HG02759 (cell line): ENCODE results near the gene SLC25A24.
"Not testable (repeated sequence)": the region's sequence is repeated elsewhere in the genome, so short reads cannot be mapped to it uniquely, and the experiment has no call there.

Experiments used
- ATAC-seq: cut with Tn5 transposase; IDR thresholded peaks from one replicate; pipeline ENCODE4 v1.9.1; 2021; ENCODE audit warnings: mild to moderate bottlenecking, moderate library complexity; ENCODE audit not compliant: unreplicated experiment

SLC25A24 gene

DNA sequence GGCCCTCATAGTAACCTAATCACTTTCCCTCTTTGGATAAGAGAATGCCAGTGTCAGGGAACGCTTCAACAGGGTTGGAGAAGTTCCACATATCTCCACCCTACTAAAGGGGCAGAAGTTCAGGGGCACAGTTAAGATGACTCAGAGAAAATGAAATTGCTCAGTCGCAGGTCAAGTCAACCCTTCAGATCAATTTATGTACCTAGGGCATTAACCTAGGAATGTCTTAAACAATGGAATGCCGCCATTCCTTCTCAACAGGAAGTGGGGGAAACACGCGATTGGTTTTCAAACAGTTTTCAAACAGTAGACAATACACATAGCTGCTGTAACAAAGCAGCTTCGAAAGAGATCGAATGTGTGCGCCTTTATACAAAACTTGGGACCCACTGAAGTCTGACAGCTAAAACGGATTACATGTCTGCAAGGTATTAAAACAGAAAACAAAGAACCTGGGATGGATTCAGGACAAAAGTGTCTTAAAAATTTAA lies 897 bp downstream of the SLC25A24 start:
- ATAC-seq, result no peak

DNA sequence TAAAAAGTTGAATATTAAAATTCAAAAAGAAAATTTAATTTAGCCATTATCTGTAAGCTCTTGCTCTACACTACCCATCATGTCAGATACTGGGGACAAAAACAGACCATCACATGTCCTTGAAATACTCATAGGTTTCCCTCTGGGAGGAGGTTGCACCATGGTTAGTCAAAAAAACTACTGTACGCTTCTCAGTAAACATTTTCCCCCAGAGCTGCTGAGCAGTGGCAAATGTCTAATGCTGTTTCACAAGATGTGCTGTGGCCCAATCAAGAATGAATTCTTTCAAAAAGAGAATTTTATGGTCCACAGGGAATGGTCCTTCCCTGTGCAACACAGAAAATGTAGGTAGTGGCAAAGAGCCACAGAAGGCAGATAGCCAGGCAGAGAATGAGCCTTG lies 6.1 kb downstream of the SLC25A24 start:
- no peak for ATAC-seq

DNA sequence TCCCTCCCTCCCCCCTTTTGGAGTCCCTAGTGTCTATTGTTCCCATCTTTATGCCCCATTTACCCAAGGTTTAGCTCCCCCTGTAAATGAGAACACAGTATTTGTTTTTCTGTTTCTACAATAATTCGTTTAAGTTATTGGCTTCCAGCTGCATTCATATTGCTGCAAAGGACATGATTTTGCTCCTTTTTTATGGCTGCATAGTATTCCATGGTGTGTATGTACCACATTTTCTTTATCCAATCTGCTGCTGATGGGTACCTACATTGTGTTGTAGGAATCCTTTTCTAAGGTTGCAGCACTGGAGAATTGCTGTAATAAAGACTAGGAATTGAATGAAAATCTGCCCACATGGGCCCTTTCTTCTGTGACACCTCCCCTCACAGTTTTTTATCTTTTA lies 6.8 kb downstream of the SLC25A24 start:
- ATAC-seq, result no peak

DNA sequence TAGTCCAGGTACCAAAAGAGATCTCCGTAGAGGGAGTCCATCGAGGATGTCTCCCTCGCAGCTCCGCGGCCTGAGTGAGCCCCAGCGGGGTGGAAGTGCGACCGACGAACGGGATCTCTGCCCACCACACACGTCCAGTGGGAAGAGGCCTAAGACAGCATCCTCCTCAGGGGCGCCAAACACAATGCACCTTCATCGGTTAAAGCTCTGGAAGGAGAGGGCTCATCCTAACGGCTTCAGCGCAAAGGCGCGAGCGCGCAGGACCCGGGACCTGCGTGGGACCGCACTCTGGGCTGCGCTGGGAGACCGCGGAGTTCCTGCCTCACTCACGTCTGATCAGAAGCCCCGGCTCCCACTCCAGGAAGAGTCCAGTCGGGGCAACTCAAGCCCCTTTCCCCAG lies 7.6 kb downstream of the SLC25A24 start:
- no peak for ATAC-seq

DNA sequence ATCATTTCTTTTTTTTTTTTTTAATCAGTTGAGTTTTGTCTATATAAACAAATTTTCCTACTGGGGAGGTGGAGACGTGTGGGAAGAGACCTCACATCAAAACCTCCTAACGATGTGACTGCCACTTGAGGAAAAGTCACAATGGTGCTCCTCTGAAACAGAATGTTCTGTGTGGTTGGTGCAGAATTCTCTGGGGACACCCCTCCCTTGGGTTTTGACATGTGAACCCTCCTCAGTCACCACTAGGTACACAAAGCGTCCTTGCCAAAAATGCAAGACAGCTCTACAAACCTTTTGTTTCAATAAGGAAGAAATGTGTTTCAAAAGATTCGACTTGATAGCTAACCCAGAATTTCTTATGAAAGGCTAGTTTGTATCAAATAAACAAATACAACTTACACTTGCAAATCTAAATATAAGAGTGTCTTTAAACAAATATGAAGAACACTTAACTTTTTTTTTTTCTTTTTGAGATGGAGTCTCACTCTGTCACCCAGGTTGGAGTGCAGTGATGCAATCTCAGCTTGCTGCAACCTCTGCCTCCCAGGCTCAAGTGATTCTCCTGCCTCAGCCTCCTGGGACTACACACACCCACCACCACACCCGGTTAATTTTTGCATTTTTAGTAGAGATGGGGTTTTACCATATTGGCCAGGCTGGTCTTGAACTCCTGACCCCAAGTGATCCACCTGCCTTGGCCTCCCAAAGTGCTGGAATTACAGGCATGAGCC lies 9.3 kb downstream of the SLC25A24 start:
- ATAC-seq, result no peak

DNA sequence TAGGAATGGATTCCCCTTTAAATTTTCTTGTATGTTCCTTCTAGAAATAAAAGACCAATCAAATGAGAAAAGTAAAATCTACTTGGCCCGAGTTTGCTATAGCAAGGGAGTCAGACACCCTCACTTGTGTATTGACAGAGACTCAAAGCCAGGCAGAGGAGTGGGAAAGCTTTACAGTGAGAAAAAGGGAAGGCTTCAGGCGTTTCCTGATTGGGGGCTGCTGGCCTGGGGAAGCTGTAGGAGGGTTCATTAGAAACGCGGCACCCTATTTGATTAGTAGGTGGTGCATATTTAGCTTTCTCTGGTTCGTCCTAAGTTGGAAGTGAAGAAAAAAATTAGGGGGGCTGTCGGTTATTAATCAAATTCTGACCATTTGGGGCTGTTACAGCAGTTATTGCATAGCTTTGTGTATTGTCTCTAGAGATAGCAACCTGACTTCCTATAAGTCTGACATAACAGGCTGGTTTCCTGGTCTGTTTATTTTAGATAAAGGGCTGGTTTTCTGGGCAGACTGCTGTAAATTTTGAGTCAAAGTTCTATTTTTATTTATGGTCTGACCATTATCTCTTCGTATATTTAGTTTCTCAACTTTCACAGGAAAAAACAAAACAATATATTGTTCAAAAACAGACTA lies 10.0 kb downstream of the SLC25A24 start:
- ATAC-seq, result no peak

DNA sequence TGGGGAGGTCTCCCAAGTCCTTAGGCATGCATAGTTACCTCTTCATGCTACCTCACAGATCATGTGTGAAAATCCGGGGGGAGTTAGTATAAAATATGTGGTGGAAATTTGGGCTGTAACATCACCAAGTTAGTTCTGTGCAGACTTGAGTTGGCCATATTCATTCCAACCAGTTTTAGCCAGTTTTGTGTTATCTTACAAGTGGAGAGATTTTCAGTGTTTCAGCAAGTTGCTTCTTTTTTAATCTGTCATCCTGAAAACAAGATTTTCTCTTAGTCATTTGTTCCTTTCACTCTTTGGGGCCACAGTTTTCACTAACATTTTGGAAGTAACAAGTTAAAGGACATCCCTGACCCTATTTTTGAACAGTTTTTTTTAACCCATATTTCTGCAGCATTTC lies 11.3 kb downstream of the SLC25A24 start:
- no peak for ATAC-seq

DNA sequence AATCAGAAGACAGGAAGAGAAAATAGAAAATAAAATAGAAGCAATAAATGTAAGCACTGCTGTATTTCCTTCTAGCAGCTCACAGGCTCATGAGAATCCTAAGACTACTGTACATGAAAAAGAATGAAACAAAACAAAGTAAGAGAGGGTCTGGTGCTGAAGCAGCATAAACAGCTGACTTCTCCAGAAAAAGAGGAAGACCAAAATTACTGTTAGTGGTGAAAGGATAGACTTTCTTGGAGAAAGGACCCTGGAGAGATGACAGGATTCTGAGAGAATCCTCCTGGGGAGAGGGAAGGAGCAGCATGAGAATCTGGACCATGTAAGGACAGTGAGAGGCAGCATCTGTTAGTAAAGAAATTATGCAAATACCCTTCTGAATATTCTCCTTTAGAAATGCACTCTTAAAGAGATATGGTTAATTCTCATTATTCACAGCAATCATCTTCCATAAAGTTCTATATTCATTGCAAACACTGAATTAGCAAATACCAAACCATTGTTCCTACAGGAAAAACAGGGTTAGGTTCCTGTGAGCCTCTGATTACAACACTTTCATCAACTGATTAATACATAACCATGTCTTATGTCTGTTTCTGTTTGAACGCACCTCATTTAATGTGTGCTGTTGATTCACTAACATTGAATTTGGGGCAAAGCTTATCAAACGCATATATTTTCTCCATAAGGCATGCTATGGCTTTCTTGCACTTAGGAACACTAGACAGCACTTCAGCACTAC lies 17.0 kb downstream of the SLC25A24 start:
- no peak for ATAC-seq

DNA sequence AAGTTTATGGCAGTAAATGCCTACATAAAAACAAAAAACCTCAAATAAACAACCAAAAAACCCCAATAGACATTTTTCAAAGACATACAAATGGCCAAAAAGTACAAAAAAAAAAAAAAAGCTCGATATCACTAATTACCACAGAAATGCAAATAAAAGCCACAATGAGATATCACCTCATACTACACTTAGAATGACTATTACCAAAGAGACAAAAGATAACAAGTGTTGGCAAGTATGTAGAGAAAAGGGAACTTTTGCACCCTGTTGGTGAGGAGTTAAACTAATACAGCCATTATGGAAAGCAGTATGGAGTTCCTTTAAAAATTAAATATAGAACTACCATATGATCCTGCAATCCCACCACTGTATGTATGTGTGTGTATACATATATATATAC lies 21.1 kb downstream of the SLC25A24 start:
- no peak for ATAC-seq

DNA sequence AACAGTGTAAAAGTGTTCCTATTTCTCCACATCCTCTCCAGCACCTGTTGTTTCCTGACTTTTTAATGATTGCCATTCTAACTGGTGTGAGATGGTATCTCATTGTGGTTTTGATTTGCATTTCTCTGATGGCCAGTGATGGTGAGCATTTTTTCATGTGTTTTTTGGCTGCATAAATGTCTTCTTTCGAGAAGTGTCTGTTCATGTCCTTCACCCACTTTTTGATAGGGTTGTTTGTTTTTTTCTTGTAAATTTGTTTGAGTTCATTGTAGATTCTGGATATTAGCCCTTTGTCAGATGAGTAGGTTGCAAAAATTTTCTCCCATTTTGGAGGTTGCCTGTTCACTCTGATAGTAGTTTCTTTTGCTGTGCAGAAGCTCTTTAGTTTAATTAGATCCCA lies 37.7 kb downstream of the SLC25A24 start:
- not testable (repeated sequence) for ATAC-seq

DNA sequence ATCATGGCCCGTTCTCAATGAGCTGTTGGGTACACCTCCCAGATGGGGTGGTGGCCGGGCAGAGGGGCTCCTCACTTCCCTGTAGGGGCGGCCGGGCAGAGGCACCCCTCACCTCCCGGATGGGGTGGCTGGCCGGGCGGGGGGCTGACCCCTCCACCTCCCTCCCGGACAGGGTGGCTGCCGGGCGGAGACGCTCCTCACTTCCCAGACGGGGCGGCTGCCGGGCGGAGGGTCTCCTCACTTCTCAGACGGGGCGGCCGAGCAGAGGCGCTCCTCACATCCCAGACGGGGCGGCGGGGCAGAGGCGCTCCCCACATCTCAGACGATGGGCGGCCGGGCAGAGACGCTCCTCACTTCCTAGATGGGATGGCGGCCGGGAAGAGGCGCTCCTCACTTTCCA lies 40.2 kb downstream of the SLC25A24 start:
- not testable (repeated sequence) for ATAC-seq

DNA sequence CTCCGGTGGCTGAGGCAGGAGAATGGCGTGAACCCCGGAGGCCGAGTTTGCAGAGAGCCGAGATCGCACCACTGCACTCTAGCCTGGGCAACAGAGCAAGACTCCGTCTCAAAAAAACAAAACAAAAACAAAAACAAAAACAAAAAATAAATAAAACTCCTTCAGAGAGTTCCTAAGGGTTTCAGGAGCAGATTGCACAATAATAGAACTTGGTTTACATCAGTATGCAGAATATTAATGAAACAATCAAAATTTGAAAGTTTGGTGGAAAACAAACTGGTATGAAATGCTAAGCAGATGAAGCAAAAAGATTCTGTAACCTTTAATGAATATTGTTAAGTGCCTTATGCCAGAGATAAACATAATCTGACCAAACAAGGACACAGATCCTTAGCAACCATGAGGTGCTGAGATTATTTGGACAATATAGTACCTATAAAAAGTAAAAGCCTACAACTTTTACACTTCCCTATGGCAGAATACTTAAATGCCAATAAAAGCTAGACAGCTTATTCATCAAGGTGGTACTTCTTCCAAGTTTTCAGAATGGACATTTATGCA lies 41.2 kb downstream of the SLC25A24 start:
- ATAC-seq, result no peak

DNA sequence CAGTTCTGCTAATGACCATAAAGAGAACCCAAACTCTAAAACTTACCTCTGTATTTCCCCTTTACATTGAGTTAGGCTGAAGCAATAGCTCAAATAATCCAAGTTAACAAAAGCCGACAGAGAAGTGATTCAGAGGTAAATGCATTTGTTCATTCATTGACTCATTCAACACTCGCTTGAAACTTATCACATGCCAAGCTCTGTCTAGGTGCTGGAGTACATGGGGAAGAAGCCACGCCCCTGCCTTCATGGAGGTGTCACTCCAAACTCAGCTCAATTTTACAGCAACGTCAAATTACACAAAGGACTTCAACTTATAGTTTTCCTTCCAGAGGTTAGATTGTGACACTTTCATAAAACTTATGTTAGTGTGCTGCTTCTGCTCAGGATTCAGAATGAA lies 45.8 kb downstream of the SLC25A24 start:
- ATAC-seq, result no peak

DNA sequence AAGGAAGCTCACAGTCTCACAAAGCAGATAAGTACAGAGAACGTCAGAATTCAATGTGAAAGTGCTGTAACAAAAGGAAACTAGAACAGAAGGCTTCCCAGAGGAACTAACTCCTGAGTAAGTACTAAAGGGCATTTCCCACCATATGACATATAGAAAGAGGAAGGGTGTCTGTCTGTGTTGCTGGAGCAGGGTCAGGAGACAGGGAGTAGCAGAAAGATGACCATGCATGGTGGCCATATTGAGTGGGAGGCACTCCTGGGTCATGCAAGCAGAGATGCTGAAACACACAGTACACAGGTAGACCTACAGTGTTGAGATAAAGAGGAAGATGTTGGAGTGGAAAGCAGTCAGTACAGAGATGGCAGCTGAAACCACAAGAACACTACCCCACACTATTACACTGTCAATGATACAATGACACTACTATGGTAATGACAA lies 47.3 kb downstream of the SLC25A24 start:
- ATAC-seq, result no peak

DNA sequence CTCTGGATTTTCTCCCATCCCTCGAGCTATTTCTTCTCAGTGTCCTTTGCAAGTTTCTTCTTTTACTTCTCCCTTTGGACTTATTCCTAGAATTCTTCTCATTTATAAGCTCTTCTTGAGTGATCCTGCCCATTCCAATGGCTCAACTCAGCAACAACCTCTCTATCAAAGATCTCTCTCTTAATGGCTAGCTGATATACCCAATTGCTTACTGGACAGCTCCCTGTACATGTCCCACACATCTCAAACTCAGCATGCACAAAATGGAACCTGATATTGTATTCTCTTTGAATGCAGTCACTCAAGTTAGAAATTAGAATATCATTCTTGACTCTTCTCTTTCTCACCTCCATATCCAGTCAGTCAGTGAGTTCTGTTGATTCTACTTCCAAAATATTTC lies 48.6 kb downstream of the SLC25A24 start:
- ATAC-seq, result no peak

DNA sequence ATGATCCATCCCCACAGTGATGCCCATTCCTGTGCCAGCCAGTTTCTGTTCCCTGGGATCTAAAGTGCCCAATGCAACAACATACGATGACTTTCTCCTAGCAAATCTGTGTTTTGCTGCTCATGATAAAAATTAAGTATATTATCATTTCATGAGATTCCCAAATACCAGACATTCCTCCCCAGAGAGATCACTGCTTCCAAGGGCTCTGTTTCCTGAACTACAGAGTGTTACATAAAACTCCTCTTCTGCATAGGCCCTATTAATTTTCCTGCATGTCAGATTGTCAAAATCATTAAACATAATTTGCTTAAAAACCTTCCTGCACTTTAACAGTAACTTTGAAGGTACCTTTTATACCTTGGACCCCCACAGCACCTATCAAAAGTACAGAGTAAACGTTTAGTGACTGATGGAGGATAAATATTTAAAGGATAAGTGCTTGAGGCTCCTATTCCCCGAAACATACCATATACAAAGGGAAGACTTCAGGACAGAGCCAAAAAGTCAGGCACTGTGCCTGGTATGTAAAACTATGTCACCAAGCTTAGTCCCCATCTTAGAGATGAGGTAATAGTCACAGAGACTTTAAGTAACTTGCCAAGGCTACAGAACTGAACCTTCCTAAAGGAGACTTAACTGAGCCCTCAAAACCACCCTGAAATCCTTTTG lies 50.2 kb downstream of the SLC25A24 start:
- no peak for ATAC-seq

DNA sequence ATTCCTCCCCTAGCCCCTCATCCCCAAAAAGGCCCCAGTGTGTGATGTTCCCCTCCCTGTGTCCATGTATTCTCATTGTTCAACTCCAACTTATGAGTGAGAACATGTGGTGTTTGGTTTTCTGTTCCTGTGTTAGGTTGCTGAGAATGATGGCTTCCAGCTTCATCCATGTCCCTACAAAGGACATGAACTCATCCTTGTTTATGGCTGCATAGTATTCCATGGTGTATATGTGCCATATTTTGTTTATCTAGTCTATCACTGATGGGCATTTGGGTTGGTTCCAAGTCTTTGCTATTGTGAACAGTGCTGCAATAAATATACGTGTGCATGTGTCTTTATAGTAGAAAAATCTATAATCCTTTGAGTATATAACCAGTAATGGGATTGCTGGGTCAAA lies 55.6 kb downstream of the SLC25A24 start:
- not testable (repeated sequence) for ATAC-seq

DNA sequence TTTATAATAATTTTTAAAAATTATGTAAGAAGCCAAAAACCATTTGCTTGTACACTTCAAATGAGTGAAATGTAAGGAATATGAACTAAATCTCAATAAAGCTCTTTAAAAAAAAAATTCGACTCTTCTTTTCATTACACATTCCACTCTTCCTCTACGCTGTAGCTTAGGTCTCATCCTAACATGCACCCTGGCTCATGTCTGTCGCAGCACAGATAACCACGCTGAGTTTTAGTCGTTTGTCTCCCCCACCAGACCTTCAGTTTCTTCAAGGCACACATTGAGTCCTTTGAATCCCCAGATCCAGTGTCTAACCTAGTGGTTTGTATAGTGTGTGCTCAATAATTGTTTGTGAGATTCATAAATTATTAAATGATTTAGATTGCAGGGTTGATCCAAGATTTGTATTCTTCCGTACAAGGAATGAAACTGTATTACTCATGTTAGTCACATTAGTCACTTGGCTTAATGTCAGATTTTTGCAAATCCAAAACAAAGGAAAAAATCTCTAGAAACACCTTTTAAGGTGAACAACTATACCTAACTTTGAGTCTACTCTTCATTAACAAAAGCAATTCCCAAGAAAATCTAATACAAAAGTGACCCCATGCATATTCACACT lies 57.3 kb downstream of the SLC25A24 start:
- no peak for ATAC-seq

DNA sequence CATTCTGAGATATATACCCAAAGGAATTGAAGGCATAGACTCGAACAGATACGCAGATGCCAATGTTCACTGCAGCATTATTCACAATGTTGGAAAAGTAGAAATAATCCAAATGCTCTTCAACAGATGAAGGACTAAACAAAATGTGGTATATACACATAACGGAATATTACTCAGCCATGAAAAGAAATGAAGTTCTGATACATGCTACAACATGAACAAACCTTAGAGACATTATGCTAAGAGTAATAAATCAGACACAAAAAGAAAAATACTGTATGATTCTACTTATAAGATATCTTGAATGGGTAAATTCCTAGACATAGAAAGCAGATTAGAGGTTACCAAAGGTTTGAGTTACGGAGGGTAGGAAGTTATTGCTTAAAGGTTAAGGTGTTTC lies 57.9 kb downstream of the SLC25A24 start:
- ATAC-seq, result no peak

DNA sequence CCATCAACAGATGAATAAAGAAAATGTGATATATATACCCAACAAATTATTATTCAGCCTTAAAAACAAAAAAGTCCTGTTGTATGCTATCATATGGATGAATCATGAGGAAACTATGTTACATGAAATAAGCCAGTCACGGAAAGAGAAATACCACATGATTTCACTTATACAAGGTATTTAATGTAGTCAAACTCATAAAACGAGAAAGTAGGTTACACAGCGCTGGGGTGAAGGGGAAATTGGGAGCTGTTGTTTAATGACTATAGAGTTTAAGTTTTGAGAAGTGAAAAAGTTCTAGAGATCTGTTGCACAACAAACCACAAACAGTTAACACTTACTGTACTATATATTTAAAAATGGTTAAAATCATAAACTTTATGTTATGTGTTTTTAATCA lies 58.5 kb downstream of the SLC25A24 start:
- no peak for ATAC-seq

DNA sequence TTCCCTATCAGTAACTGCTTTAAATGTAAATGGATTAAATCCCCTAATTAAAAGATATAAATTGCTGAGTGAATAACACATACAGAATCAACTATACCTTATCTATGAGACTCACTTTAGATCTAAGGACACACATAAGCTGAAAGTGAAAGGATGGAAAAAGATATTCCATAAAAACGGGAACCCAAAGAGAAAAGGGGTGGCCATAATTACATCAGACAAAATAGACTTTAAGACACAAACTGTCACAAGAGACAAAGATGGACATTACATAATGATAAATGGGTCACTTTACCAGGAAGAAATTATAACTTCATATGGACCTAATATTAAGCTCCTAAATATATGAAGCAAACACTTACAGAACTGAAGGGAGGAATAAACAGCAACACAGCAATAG lies 59.2 kb downstream of the SLC25A24 start:
- no peak for ATAC-seq
